Measurements from ENCODE around the gene CRIP3.

Gene CRIP3

DNA sequence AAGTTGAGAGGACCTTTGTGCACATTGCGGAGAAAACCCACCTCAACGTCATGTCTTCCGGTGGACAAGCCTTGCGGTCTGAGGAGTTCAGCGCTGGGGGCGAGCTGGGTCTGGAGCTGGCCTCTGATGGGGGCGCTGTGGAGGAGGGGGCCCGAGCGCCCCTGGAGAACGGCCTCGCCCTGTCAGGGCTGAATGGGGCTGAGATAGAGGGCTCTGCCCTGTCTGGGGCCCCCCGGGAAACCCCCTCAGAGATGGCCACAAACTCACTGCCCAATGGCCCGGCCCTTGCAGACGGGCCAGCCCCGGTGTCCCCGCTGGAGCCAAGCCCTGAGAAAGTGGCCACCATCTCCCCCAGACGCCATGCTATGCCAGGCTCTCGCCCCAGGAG lies 25.1 kb downstream of the CRIP3 start:
- H3F3A ChIP-seq (ENCODE audit: insufficient read depth) = no peaks in the 10 kb centered on the region
- no peaks in the 10 kb centered on the region for H3K79me2 ChIP-seq (ENCODE audit: insufficient read depth, low read length)
- H3K4me3 ChIP-seq (ENCODE audit: insufficient read depth, low read length, poor library complexity, severe bottlenecking) = no peak overlapping the region
- H3K9me2 ChIP-seq (replicated peaks; ENCODE audit: insufficient read depth, low read length) = no peaks in the 10 kb centered on the region
- H3K36me3 ChIP-seq (ENCODE audit: low read length) = no peaks in the 10 kb centered on the region
- no peaks in the 10 kb centered on the region for H3K9me3 ChIP-seq (ENCODE audit: insufficient read depth, low read length)
- H4K20me1 ChIP-seq (ENCODE audit: low read depth, low read length) = no peaks in the 10 kb centered on the region
- H2AFZ ChIP-seq (ENCODE audit: low read depth, low read length, severe bottlenecking) = no peak overlapping the region
- no peak overlapping the region for H3K4me2 ChIP-seq (ENCODE audit: low read depth, low read length, poor library complexity, severe bottlenecking)
- no peak for TF ChIP-seq EZH2phosphoT487 (conservative IDR thresholded peaks at IDR 0.05; ENCODE audit: low read length)
- TF ChIP-seq, protein P1, sequence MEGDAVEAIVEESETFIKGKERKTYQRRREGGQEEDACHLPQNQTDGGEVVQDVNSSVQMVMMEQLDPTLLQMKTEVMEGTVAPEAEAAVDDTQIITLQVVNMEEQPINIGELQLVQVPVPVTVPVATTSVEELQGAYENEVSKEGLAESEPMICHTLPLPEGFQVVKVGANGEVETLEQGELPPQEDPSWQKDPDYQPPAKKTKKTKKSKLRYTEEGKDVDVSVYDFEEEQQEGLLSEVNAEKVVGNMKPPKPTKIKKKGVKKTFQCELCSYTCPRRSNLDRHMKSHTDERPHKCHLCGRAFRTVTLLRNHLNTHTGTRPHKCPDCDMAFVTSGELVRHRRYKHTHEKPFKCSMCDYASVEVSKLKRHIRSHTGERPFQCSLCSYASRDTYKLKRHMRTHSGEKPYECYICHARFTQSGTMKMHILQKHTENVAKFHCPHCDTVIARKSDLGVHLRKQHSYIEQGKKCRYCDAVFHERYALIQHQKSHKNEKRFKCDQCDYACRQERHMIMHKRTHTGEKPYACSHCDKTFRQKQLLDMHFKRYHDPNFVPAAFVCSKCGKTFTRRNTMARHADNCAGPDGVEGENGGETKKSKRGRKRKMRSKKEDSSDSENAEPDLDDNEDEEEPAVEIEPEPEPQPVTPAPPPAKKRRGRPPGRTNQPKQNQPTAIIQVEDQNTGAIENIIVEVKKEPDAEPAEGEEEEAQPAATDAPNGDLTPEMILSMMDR (IDR thresholded peaks at IDR 0.05; ENCODE audit: insufficient read depth, low read length, poor library complexity, severe bottlenecking) = no peak
- no peak overlapping the region for H3K9ac ChIP-seq (ENCODE audit: low read length)
- no peak overlapping the region for H3K27ac ChIP-seq (ENCODE audit: low read depth, low read length)
- no peaks in the 10 kb centered on the region for H3K27me3 ChIP-seq (ENCODE audit: low read length)

DNA sequence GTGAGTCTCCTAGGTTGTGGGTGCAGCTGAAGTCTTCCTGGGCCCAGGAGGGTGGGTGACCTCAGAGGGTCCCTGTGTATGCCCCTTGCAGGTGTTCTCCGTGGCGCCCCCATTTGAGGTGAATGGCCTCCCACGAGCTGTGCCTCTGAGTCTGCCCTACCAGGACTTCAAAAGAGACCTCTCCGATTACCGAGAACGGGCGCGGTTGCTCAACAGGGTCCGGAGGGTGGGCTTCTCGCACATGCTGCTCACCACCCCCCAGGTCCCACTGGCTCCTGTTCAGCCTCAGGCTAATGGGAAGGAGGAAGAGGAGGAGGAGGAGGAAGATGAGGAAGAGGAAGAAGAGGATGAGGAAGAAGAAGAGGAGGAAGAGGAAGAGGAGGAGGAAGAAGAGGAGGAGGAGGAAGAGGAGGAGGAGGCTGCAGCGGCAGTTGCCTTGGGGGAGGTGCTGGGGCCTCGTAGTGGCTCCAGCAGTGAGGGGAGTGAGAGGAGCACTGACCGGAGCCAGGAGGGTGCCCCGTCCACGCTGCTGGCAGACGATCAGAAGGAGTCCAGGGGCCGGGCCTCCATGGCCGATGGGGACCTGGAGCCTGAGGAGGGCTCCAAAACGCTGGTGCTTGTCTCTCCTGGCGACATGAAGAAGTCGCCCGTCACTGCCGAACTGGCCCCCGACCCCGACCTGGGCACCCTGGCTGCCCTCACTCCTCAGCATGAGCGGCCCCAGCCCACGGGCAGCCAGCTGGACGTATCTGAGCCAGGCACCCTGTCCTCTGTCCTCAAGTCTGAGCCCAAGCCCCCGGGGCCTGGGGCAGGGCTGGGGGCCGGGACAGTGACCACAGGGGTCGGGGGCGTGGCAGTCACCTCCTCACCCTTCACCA lies 25.8 kb downstream of the CRIP3 start:
- no peaks in the 10 kb centered on the region for H3K9me3 ChIP-seq (ENCODE audit: insufficient read depth, low read length)
- no peaks in the 10 kb centered on the region for H3K9me2 ChIP-seq (replicated peaks; ENCODE audit: insufficient read depth, low read length)
- H2AFZ ChIP-seq (ENCODE audit: low read depth, low read length, severe bottlenecking) = no peak overlapping the region
- no peak for TF ChIP-seq EZH2phosphoT487 (conservative IDR thresholded peaks at IDR 0.05; ENCODE audit: low read length)
- TF ChIP-seq, protein P1 (IDR thresholded peaks at IDR 0.05; ENCODE audit: insufficient read depth, low read length, poor library complexity, severe bottlenecking) = no peak
- H4K20me1 ChIP-seq (ENCODE audit: low read depth, low read length) = no peaks in the 10 kb centered on the region
- no peak overlapping the region for H3K4me2 ChIP-seq (ENCODE audit: low read depth, low read length, poor library complexity, severe bottlenecking)
- no peaks in the 10 kb centered on the region for H3K79me2 ChIP-seq (ENCODE audit: insufficient read depth, low read length)
- no peak overlapping the region for H3K27ac ChIP-seq (ENCODE audit: low read depth, low read length)
- no peak overlapping the region for H3K4me3 ChIP-seq (ENCODE audit: insufficient read depth, low read length, poor library complexity, severe bottlenecking)
- H3K36me3 ChIP-seq (ENCODE audit: low read length) = no peaks in the 10 kb centered on the region
- no peaks in the 10 kb centered on the region for H3K27me3 ChIP-seq (ENCODE audit: low read length)
- no peaks in the 10 kb centered on the region for H3F3A ChIP-seq (ENCODE audit: insufficient read depth)
- no peak overlapping the region for H3K9ac ChIP-seq (ENCODE audit: low read length)

DNA sequence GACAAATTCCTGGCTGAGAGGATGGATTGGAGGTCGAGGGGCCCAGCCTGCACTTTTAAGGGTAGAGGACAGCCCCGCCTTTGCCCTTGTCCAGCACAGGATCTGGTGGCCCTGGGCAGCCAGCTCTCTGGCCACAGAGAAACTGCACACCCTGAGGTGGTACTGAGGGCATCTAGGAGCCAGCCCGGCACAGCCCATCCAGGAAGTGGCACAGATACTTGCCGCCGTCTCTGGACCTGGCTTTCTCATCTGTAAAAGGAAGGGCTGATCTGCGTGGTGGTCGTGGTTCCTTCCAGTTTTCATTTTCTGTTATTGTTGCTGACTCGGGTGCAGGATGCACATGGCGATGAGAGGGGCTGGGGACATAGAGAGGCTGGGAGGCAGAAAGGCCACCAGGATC lies 26.6 kb downstream of the CRIP3 start:
- H3K4me3 ChIP-seq (ENCODE audit: insufficient read depth, low read length, poor library complexity, severe bottlenecking) = no peak overlapping the region
- H3K9ac ChIP-seq (ENCODE audit: low read length) = no peak overlapping the region
- H3K79me2 ChIP-seq (ENCODE audit: insufficient read depth, low read length) = no peaks in the 10 kb centered on the region
- TF ChIP-seq EZH2phosphoT487 (conservative IDR thresholded peaks at IDR 0.05; ENCODE audit: low read length) = no peak
- TF ChIP-seq, protein P1 (IDR thresholded peaks at IDR 0.05; ENCODE audit: insufficient read depth, low read length, poor library complexity, severe bottlenecking) = no peak
- H3K27ac ChIP-seq (ENCODE audit: low read depth, low read length) = no peak overlapping the region
- H3K9me2 ChIP-seq (replicated peaks; ENCODE audit: insufficient read depth, low read length) = no peaks in the 10 kb centered on the region
- no peaks in the 10 kb centered on the region for H3F3A ChIP-seq (ENCODE audit: insufficient read depth)
- H4K20me1 ChIP-seq (ENCODE audit: low read depth, low read length) = no peaks in the 10 kb centered on the region
- no peaks in the 10 kb centered on the region for H3K27me3 ChIP-seq (ENCODE audit: low read length)
- H3K4me2 ChIP-seq (ENCODE audit: low read depth, low read length, poor library complexity, severe bottlenecking) = no peak overlapping the region
- no peak overlapping the region for H2AFZ ChIP-seq (ENCODE audit: low read depth, low read length, severe bottlenecking)
- no peaks in the 10 kb centered on the region for H3K36me3 ChIP-seq (ENCODE audit: low read length)
- H3K9me3 ChIP-seq (ENCODE audit: insufficient read depth, low read length) = no peaks in the 10 kb centered on the region

Measured in SU-DHL-6 (cell line).